A549 (cell line): ENCODE measurements around the gene SLC31A1. TPM values are rescaled to one million over a fixed set of nuclear protein-coding genes. Genes with fewer than 3 reads are reported as not detected.
"Not testable (repeated sequence)": the region's sequence is repeated elsewhere in the genome, so short reads cannot be mapped to it uniquely, and the experiment has no call there.

Source experiments
- ATAC-seq, 2 experiments: fragments of 200-7000 bp in 1 of 2; fragments of >200 bp in 1 of 2; cut with Nextera tagmentation in 1 of 2; cut with Tn5 transposase in 1 of 2; 3 replicates each; pipeline versions ENCODE4 v1.8.0 to v1.9.1; 2018 to 2020; ENCODE audit warnings: mild to moderate bottlenecking in 1 of 2, moderate library complexity in 1 of 2
- CTCF ChIA-PET: fragments of 300-600 bp; sonication (Branson Sonifier 250); formaldehyde crosslinking; extraction: SDS; loops from one replicate; lab custom pipeline; 2021; ENCODE audit warnings: antibody characterized with exemption, inconsistent platforms; lab: Yijun Ruan, JAX
- POLR2A ChIA-PET: fragments of 350-600 bp; formaldehyde crosslinking; extraction: SDS; loops from one replicate; lab custom pipeline; 2021; ENCODE audit warnings: antibody characterized with exemption, inconsistent platforms; lab: Yijun Ruan, JAX
- DNase-seq, 2 experiments: peaks; one replicate each; pipeline versions ENCODE4 v3.0.0 to v3.0.0-alpha.2; 2011 to 2016; ENCODE audit warnings: low read depth in 1 of 2, low spot score in 1 of 2
- FAIRE-seq: peaks from 2 replicates; lab custom pipeline; 2011; peaks lifted over from hg19 to GRCh38; lab: Jason Lieb, UNC
- H3K27ac ChIP-seq, 2 experiments: fragments of >200 bp; sonication (Bioruptor Twin); formaldehyde crosslinking; 3 replicates each; pipeline ENCODE4 v1.5.1; 2016 to 2017
- H3K4me1 ChIP-seq: fragments of >200 bp; sonication (Bioruptor Twin); formaldehyde crosslinking; 3 replicates; pipeline ENCODE4 v1.6.1; 2016
- H3K4me2 ChIP-seq: fragments of >200 bp; sonication (Bioruptor Twin); formaldehyde crosslinking; 3 replicates; pipeline ENCODE4 v1.6.1; 2016
- H3K4me3 ChIP-seq: fragments of >200 bp; sonication (Bioruptor Twin); formaldehyde crosslinking; 3 replicates; pipeline ENCODE4 v1.5.1; 2016
- H3K9me3 ChIP-seq: fragments of >200 bp; sonication (Bioruptor Twin); formaldehyde crosslinking; 3 replicates; pipeline ENCODE4 v1.6.1; 2016
- CBX2 ChIP-seq: fragments of 200-600 bp; sonication (generic); IDR thresholded peaks from 2 replicates; pipeline ENCODE4 v1.6.1; 2016; ENCODE audit warnings: low read depth, mild to moderate bottlenecking, borderline replicate concordance
- EHF ChIP-seq: fragments of 250-450 bp; sonication (Bioruptor Pico); IDR thresholded peaks from 2 replicates; pipeline ENCODE4 v1.5.0; 2020; ENCODE audit warnings: mild to moderate bottlenecking
- EP300 ChIP-seq, 2 experiments: fragments of >200 bp; sonication (Bioruptor Twin); formaldehyde crosslinking; IDR thresholded peaks; 2 replicates in 1 of 2; 3 replicates in 1 of 2; pipeline ENCODE4 v1.6.1; 2016 to 2017
- ESRRA ChIP-seq: fragments of 150-350 bp; IDR thresholded peaks from 2 replicates; pipeline ENCODE4 v1.6.1; 2014; ENCODE audit warnings: mild to moderate bottlenecking, low read length, borderline replicate concordance
- GATA3 ChIP-seq: IDR thresholded peaks from 2 replicates; pipeline ENCODE4 v1.6.1; 2012; ENCODE audit warnings: borderline replicate concordance
- JUN ChIP-seq, 2 experiments: fragments of >200 bp; sonication (Bioruptor Twin); formaldehyde crosslinking; IDR thresholded peaks; 2 replicates in 1 of 2; 3 replicates in 1 of 2; pipeline ENCODE4 v1.6.1; 2016 to 2017
- JUNB ChIP-seq: fragments of >200 bp; sonication (Bioruptor Twin); formaldehyde crosslinking; IDR thresholded peaks from 2 replicates; pipeline ENCODE4 v1.6.1; 2016
- KDM5A ChIP-seq: fragments of 200-600 bp; sonication (generic); IDR thresholded peaks from 2 replicates; pipeline ENCODE4 v1.6.1; 2016; ENCODE audit warnings: antibody characterized with exemption, mild to moderate bottlenecking
- MAZ ChIP-seq: fragments of 150-350 bp; IDR thresholded peaks from 2 replicates; pipeline ENCODE4 v1.6.1; 2014; ENCODE audit warnings: antibody characterized with exemption, low read depth, low read length, borderline replicate concordance
- NPAS2 ChIP-seq: fragments of 250-450 bp; sonication (Bioruptor Pico); IDR thresholded peaks from 2 replicates; pipeline ENCODE4 v1.8.0; 2022; ENCODE audit warnings: mild to moderate bottlenecking, moderate library complexity, borderline replicate concordance
- POLR2AphosphoS2 ChIP-seq: conservative IDR thresholded peaks from 2 replicates; pipeline ENCODE4 v1.6.1; 2012; ENCODE audit warnings: low read length, improper control_type of control experiment, inconsistent platforms
- RCOR1 ChIP-seq: fragments of 150-350 bp; IDR thresholded peaks from 2 replicates; pipeline ENCODE4 v1.6.1; 2014; ENCODE audit warnings: antibody characterized with exemption, low read length, low read depth
- TFCP2L1 ChIP-seq: fragments of 250-450 bp; sonication (Bioruptor Pico); IDR thresholded peaks from 2 replicates; pipeline ENCODE4 v1.5.0; 2021; ENCODE audit warnings: mild to moderate bottlenecking
- ZFP36 ChIP-seq: fragments of 450-650 bp; IDR thresholded peaks from 2 replicates; pipeline ENCODE4 v1.6.1; 2014; ENCODE audit warnings: borderline replicate concordance; ENCODE audit not compliant: partially characterized antibody
- ZSCAN20 ChIP-seq: fragments of 250-450 bp; sonication (Bioruptor Pico); IDR thresholded peaks from 2 replicates; pipeline ENCODE4 v1.8.0; 2022; ENCODE audit warnings: mild to moderate bottlenecking, moderate library complexity
- WGBS: methylation state at CpG from one replicate; pipeline ENCODE4 v1.1.6; 2017; ENCODE audit errors: missing lambda C conversion rate; 5-methylcytosine and 5-hydroxymethylcytosine counted together
- polyA plus RNA-seq, 4 experiments: library from polyadenylated mRNA; depleted of rRNA in 3 of 4; stranded (reverse); fragments of >200 nt; fragmentation: RNase III in 1 of 4; extraction: RNeasy Plus Mini Kit Qiagen cat#74134 plus additional on column Dnase treatment in 1 of 4; gene quantifications; 2 replicates in 3 of 4; 3 replicates in 1 of 4; pipeline ENCODE4 v1.2.3, GENCODE V29; 2011 to 2017
- TF ChIP-seq, protein P1 (sequence below): fragments of 450-650 bp; IDR thresholded peaks from 2 replicates; pipeline ENCODE4 v1.6.1; 2014; ENCODE audit warnings: antibody characterized with exemption
- TF ChIP-seq, protein P2 (sequence below): IDR thresholded peaks from 2 replicates; pipeline ENCODE4 v1.6.1; 2012
- TF ChIP-seq, protein P3 (sequence below): fragments of 250-450 bp; sonication (Bioruptor Pico); IDR thresholded peaks from 2 replicates; pipeline ENCODE4 v1.5.0; 2020; ENCODE audit warnings: low read depth, mild to moderate bottlenecking, moderate library complexity

Gene SLC31A1
- polyA plus RNA-seq, 2 of the 4 experiments (the other 2 are of a cell fraction) = 24.2 to 27.9 TPM

DNA sequence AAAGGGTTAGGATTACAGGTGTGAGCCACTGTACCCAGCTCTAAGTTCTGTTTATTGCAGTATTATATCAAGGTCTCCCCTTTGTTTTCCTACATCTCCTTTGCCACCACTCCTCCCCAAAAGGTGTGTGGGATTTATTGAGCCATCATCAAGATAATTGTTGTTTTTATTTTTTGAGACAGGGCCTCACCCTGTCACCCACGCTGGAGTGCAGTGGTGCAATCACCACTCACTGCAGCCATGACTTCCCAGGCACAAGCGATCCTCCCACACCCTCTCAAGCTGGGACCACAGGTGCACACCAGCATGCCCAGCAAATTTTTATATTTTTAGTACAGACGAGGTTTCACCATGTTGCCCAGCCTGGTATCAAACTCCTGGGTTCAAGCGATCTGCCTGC lies 24.6 kb downstream of the SLC31A1 start:
- DNase-seq (no peak), ATAC-seq (no peak), FAIRE-seq (no peak)
- POLR2A ChIA-PET = no interaction called here
- H3K9me3 ChIP-seq = 0 out of 3 replicates have a peak, but pooled peaks cover 3% of the 10 kb centered on the region
- H3K27ac ChIP-seq = no peak overlapping the region
- no peak overlapping the region for H3K4me3 ChIP-seq
- no peak overlapping the region for H3K4me2 ChIP-seq
- 94% methylated on average over 4 of the region's 4 CpGs for WGBS
- CTCF ChIA-PET = no interaction called here
- TF ChIP-seq TFCP2L1 (CRISPR knock-in tag) (no peak), EHF (CRISPR knock-in tag) (no peak), KDM5A (no peak), ZFP36 (no peak), JUNB (no peak), POLR2AphosphoS2 (no peak)
- TF ChIP-seq, all 56 proteins: peak for 0
- no peaks in the 10 kb centered on the region for H3K4me1 ChIP-seq

DNA sequence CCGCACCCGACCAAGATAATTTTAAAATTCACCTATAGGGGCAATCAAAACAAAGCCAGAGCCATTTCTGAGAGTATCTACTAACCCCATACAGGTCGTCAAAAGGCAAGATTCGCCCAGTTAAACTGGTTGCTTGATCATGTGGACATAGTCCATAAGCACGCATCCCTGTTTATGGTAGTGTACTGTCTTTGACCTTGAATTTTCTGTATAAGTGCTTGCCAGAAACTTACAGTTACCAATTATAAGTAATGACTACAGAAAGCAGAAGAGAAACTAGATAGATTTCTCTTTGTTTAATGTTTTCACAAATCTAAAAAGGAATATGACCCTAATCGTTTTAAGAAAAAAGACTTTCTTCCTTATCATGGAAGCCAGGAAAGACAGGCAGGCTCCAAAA lies 25.6 kb downstream of the SLC31A1 start:
- no peak for FAIRE-seq
- WGBS = 91% methylated on average over 6 of the region's 6 CpGs
- POLR2A ChIA-PET = no interaction called here

DNA sequence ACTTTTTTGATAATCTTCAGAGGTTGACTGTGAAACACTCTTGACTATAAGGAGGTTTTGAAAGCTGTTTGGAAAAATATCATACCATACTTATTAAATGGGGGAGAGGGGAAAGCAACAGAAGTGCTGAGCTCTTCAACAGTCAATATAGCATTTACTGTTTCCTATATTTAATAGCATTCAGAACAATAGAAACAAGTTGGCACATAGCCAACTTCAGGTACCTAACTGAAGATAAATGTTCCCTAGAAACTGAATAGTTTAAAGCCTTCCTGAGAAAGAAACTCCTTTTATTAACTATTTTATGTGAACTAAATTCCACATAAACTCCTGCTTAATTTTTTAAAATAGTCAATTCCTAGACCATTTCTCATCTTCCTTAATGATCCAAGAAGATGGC lies 26.3 kb downstream of the SLC31A1 start:
- Histone ChIP-seq H3K4me3 (no peak overlapping the region), H3K27ac (no peak overlapping the region), H3K4me2 (no peak overlapping the region), H3K9me3 (0 out of 3 replicates have a peak, but pooled peaks cover 4% of the 10 kb centered on the region), H3K4me1 (no peaks in the 10 kb centered on the region)
- ChIA-PET CTCF (interaction anchor here (1.2 kb wide), 1 partner anchor 14 kb away, joined by 3 read pairs; no protein-coding TSS in a partner anchor), POLR2A (no interaction called here)
- FAIRE-seq = no peak
- DNase-seq = no peak
- no peak for ATAC-seq
- TF ChIP-seq POLR2AphosphoS2 (no peak), ZSCAN20 (CRISPR knock-in tag) (no peak), EP300 (IDR thresholded peaks at IDR 0.05) (no peak), NPAS2 (CRISPR knock-in tag) (no peak), GATA3 (no peak)
- TF ChIP-seq, all 56 proteins: peak for 0

More for the DNA sequence above, 25.6 kb downstream of the SLC31A1 start:
- Histone ChIP-seq H3K4me2 (no peak overlapping the region), H3K9me3 (0 out of 3 replicates have a peak, but pooled peaks cover 4% of the 10 kb centered on the region)
- CTCF ChIA-PET = interaction anchor here (1.2 kb wide), 1 partner anchor 15 kb away, joined by 3 read pairs; no protein-coding TSS in a partner anchor
- TF ChIP-seq CBX2 (no peak), JUN (IDR thresholded peaks at IDR 0.05) (no peak), ZSCAN20 (CRISPR knock-in tag) (no peak), RCOR1 (no peak), ESRRA (no peak), MAZ (no peak)
- TF ChIP-seq, protein P1, sequence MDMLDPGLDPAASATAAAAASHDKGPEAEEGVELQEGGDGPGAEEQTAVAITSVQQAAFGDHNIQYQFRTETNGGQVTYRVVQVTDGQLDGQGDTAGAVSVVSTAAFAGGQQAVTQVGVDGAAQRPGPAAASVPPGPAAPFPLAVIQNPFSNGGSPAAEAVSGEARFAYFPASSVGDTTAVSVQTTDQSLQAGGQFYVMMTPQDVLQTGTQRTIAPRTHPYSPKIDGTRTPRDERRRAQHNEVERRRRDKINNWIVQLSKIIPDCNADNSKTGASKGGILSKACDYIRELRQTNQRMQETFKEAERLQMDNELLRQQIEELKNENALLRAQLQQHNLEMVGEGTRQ = no peak
- TF ChIP-seq, protein P2, sequence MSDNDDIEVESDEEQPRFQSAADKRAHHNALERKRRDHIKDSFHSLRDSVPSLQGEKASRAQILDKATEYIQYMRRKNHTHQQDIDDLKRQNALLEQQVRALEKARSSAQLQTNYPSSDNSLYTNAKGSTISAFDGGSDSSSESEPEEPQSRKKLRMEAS = no peak
- TF ChIP-seq, protein P3, sequence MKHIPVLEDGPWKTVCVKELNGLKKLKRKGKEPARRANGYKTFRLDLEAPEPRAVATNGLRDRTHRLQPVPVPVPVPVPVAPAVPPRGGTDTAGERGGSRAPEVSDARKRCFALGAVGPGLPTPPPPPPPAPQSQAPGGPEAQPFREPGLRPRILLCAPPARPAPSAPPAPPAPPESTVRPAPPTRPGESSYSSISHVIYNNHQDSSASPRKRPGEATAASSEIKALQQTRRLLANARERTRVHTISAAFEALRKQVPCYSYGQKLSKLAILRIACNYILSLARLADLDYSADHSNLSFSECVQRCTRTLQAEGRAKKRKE (CRISPR knock-in tag) = no peak
- TF ChIP-seq, all 56 proteins: peak for 0
- H3K27ac ChIP-seq = no peak overlapping the region
- no peaks in the 10 kb centered on the region for H3K4me1 ChIP-seq
- no peak overlapping the region for H3K4me3 ChIP-seq
- ATAC-seq = no peak
- DNase-seq = no peak

DNA sequence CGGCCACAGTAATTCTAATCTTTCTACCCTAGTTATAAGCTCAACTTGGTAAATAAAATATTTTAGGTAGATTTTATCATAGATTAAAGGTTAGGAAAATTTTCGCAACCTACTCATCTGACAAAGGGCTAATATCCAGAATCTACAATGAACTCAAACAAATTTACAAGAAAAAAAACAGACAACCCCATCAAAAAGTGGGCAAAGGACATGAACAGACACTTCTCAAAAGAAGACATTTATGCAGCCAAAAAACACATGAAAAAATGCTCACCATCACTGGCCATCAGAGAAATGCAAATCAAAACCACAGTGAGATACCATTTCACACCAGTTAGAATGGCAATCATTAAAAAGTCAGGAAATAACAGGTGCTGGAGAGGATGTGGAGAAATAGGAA lies 28.3 kb downstream of the SLC31A1 start:
- CTCF ChIA-PET, H3K4me2 ChIP-seq, POLR2A ChIA-PET, FAIRE-seq, DNase-seq, H3K9me3 ChIP-seq, H3K27ac ChIP-seq, H3K4me3 ChIP-seq, ATAC-seq, H3K4me1 ChIP-seq: not testable (repeated sequence)
- WGBS = 93% methylated on average over 2 of the region's 2 CpGs
